Gastrocnemius medialis (tissue), 4 donors: ENCODE measurements around the gene EXOG.

ENCODE experiments used
- POLR2A ChIP-seq, 2 donors: fragments of 450-650 bp; IDR thresholded peaks; one replicate each; pipeline ENCODE4 v1.6.1; 2017; ENCODE audit warnings: antibody characterized with exemption in 2 of 2, mild to moderate bottlenecking in 2 of 2, moderate library complexity in 2 of 2
- TF ChIP-seq, protein P1 (sequence below), 5 experiments: fragments of 450-650 bp in 3 of 5; fragments of 200-600 bp in 2 of 5; sonication (generic) in 2 of 5; IDR thresholded peaks in 4 of 5; conservative IDR thresholded peaks in 1 of 5; 1 replicate in 4 of 5; 2 replicates in 1 of 5; pipeline ENCODE4 v1.5.1; 2016 to 2019; ENCODE audit warnings: antibody characterized with exemption in 5 of 5, mild to moderate bottlenecking in 3 of 5, moderate library complexity in 3 of 5

GRCh38 chr3:38555149-38555840 lies 59.2 kb downstream of the EXOG start:
- TF ChIP-seq, protein P1, sequence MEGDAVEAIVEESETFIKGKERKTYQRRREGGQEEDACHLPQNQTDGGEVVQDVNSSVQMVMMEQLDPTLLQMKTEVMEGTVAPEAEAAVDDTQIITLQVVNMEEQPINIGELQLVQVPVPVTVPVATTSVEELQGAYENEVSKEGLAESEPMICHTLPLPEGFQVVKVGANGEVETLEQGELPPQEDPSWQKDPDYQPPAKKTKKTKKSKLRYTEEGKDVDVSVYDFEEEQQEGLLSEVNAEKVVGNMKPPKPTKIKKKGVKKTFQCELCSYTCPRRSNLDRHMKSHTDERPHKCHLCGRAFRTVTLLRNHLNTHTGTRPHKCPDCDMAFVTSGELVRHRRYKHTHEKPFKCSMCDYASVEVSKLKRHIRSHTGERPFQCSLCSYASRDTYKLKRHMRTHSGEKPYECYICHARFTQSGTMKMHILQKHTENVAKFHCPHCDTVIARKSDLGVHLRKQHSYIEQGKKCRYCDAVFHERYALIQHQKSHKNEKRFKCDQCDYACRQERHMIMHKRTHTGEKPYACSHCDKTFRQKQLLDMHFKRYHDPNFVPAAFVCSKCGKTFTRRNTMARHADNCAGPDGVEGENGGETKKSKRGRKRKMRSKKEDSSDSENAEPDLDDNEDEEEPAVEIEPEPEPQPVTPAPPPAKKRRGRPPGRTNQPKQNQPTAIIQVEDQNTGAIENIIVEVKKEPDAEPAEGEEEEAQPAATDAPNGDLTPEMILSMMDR (IDR thresholded peaks at IDR 0.05 in 4 of 5, conservative IDR thresholded peaks at IDR 0.05 in 1 of 5) = no peak
- no peak for TF ChIP-seq POLR2A (IDR thresholded peaks at IDR 0.05)
